SU-DHL-6 (cell line): Measurements from ENCODE around the gene IQSEC3.

Source experiments
- H2AFZ ChIP-seq: fragments of 200-600 bp; sonication (generic); 2 replicates; pipeline ENCODE4 v1.6.1; 2014; ENCODE audit warnings: low read depth, mild to moderate bottlenecking, moderate library complexity, mixed read lengths, antibody characterized with exemption, low read length; ENCODE audit not compliant: severe bottlenecking
- H3F3A ChIP-seq: fragments of 200-600 bp; shearing (Covaris generic); 2 replicates; pipeline ENCODE4 v1.6.0; 2016; ENCODE audit warnings: antibody characterized with exemption, mild to moderate bottlenecking; ENCODE audit not compliant: insufficient read depth
- H3K27ac ChIP-seq: fragments of 200-600 bp; sonication (generic); 2 replicates; pipeline ENCODE4 v1.5.1; 2016; ENCODE audit warnings: low read depth, mild to moderate bottlenecking, low read length, moderate library complexity, mixed read lengths
- H3K27me3 ChIP-seq: fragments of 200-600 bp; sonication (generic), shearing (Covaris generic); 2 replicates; pipeline ENCODE4 v1.6.0; 2014; ENCODE audit warnings: mild to moderate bottlenecking, low read length
- H3K36me3 ChIP-seq: fragments of 200-600 bp; sonication (generic); 2 replicates; pipeline ENCODE4 v1.6.1; 2014; ENCODE audit warnings: mild to moderate bottlenecking, low read length, mixed read lengths
- H3K4me2 ChIP-seq: fragments of 300-600, 200-600 bp; shearing (Covaris generic), sonication (generic); 2 replicates; pipeline ENCODE4 v1.6.0; 2014; ENCODE audit warnings: low read length, low read depth, mild to moderate bottlenecking; ENCODE audit not compliant: poor library complexity, severe bottlenecking
- H3K4me3 ChIP-seq: fragments of 200-600 bp; sonication (generic); 2 replicates; pipeline ENCODE4 v1.5.1; 2014; ENCODE audit warnings: antibody characterized with exemption, low read length, mild to moderate bottlenecking, mixed read lengths; ENCODE audit not compliant: insufficient read depth, poor library complexity, severe bottlenecking
- H3K79me2 ChIP-seq: fragments of 200-600 bp; sonication (generic); 2 replicates; pipeline ENCODE4 v1.6.1; 2014; ENCODE audit warnings: mild to moderate bottlenecking, low read length, moderate library complexity; ENCODE audit not compliant: insufficient read depth
- H3K9ac ChIP-seq: fragments of 200-600 bp; sonication (generic); 2 replicates; pipeline ENCODE4 v1.7.0; 2014; ENCODE audit warnings: mild to moderate bottlenecking, low read length
- H3K9me2 ChIP-seq: fragments of 200-600 bp; sonication (generic); replicated peaks from 2 replicates; pipeline ENCODE4 v1.6.1; 2014; ENCODE audit warnings: low read length; ENCODE audit not compliant: insufficient read depth
- H3K9me3 ChIP-seq: fragments of 200-600 bp; sonication (generic); 2 replicates; pipeline ENCODE4 v1.6.1; 2014; ENCODE audit warnings: low read length, mixed read lengths; ENCODE audit not compliant: insufficient read depth
- H4K20me1 ChIP-seq: fragments of 200-600 bp; sonication (generic); 2 replicates; pipeline ENCODE4 v1.6.1; 2014; ENCODE audit warnings: low read depth, mild to moderate bottlenecking, antibody characterized with exemption, low read length, moderate library complexity, mixed read lengths
- CTCF ChIP-seq: fragments of 200-600 bp; sonication (generic); IDR thresholded peaks from one replicate; pipeline ENCODE4 v1.5.1; 2017; ENCODE audit warnings: antibody characterized with exemption, mild to moderate bottlenecking, low read length, moderate library complexity; ENCODE audit not compliant: insufficient read depth, poor library complexity, severe bottlenecking
- EZH2phosphoT487 ChIP-seq: fragments of 200-600 bp; sonication (generic), shearing (Covaris generic); conservative IDR thresholded peaks from 2 replicates; pipeline ENCODE4 v1.6.1; 2018; ENCODE audit warnings: mild to moderate bottlenecking, antibody characterized with exemption, low read length, moderate library complexity, mixed read lengths

Gene IQSEC3

GRCh38 chr12:117311-117710 lies 50.7 kb downstream of the IQSEC3 start:
- no peak for TF ChIP-seq EZH2phosphoT487
- TF ChIP-seq CTCF = no peak
- no peaks in the 10 kb centered on the region for H3K9me2 ChIP-seq
- no peak overlapping the region for H3K9ac ChIP-seq

GRCh38 chr12:117816-118345 lies 51.3 kb downstream of the IQSEC3 start:
- H4K20me1 ChIP-seq = no peaks in the 10 kb centered on the region
- no peaks in the 10 kb centered on the region for H3F3A ChIP-seq
- no peaks in the 10 kb centered on the region for H3K36me3 ChIP-seq
- no peak overlapping the region for H3K27ac ChIP-seq
- H3K4me3 ChIP-seq = no peak overlapping the region
- TF ChIP-seq EZH2phosphoT487 (no peak), CTCF (no peak)
- H3K9me2 ChIP-seq = no peaks in the 10 kb centered on the region
- no peak overlapping the region for H3K4me2 ChIP-seq
- no peaks in the 10 kb centered on the region for H3K27me3 ChIP-seq
- no peaks in the 10 kb centered on the region for H3K9me3 ChIP-seq
- H3K79me2 ChIP-seq = no peaks in the 10 kb centered on the region
- no peak overlapping the region for H2AFZ ChIP-seq
- no peak overlapping the region for H3K9ac ChIP-seq

More at GRCh38 chr12:117311-117710, 50.7 kb downstream of the IQSEC3 start:
- H3K27me3 ChIP-seq = no peaks in the 10 kb centered on the region
- no peak overlapping the region for H3K4me2 ChIP-seq
- no peaks in the 10 kb centered on the region for H3K79me2 ChIP-seq
- no peak overlapping the region for H3K27ac ChIP-seq
- H3F3A ChIP-seq = no peaks in the 10 kb centered on the region
- no peaks in the 10 kb centered on the region for H3K36me3 ChIP-seq
- H2AFZ ChIP-seq = no peak overlapping the region
- no peaks in the 10 kb centered on the region for H3K9me3 ChIP-seq
- H4K20me1 ChIP-seq = no peaks in the 10 kb centered on the region
- no peak overlapping the region for H3K4me3 ChIP-seq

- no peaks in the 10 kb centered on the region for H3K9me2 ChIP-seq
- no peaks in the 10 kb centered on the region for H3K79me2 ChIP-seq
- no peak overlapping the region for H3K4me2 ChIP-seq
- TF ChIP-seq EZH2phosphoT487 (no peak), CTCF (no peak)
- H3K9ac ChIP-seq = no peak overlapping the region
- H4K20me1 ChIP-seq = no peaks in the 10 kb centered on the region
- H3F3A ChIP-seq = no peaks in the 10 kb centered on the region
- no peak overlapping the region for H2AFZ ChIP-seq
- H3K27me3 ChIP-seq = no peaks in the 10 kb centered on the region
- no peaks in the 10 kb centered on the region for H3K36me3 ChIP-seq
- no peak overlapping the region for H3K4me3 ChIP-seq
- H3K27ac ChIP-seq = no peak overlapping the region
- no peaks in the 10 kb centered on the region for H3K9me3 ChIP-seq
Measured at GRCh38 chr12:118591-118990, 52.0 kb downstream of the IQSEC3 start.
